ENCODE results near the gene NELL1.

DNA sequence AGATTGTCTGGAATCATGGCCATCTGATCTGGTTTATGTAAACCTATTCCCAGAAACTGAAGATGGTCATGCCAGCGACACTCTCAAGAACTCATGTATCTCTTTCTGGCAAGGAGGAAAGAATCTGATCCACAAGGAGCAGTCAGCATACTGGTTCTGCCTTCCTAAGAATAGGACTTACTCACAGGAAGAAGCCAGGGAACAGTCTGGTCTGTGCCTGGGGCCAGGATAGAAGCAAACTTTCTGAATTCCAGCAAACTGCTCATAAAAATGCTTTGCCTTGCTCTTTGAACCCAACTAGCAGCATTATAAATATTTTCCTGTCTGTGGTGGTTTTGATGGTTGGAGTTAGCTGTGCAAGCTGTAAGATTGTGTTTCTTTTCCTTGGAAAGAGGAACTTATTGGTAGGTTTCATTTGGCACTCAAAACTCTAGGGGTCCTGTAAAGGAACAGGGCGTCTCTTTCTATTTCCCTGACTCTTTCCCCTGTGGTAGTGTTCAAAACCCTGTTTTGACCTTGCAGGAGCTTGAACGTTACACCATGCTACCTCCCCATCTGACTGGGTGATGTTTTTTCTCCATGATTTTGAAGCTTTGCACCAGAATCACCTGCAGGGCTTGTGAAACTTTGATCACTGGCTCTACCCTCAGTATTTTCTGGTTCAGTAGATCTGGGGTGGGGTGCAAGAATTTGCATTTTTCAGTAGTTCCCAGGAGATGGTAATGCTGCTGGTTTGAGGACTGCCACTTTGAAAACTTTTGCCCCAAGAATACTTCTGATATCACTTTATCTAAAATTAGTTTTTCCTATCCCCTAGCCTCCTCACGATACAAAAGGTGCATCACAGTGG, 895.7 kb downstream of the NELL1 start:
- TF ChIP-seq, protein P1, sequence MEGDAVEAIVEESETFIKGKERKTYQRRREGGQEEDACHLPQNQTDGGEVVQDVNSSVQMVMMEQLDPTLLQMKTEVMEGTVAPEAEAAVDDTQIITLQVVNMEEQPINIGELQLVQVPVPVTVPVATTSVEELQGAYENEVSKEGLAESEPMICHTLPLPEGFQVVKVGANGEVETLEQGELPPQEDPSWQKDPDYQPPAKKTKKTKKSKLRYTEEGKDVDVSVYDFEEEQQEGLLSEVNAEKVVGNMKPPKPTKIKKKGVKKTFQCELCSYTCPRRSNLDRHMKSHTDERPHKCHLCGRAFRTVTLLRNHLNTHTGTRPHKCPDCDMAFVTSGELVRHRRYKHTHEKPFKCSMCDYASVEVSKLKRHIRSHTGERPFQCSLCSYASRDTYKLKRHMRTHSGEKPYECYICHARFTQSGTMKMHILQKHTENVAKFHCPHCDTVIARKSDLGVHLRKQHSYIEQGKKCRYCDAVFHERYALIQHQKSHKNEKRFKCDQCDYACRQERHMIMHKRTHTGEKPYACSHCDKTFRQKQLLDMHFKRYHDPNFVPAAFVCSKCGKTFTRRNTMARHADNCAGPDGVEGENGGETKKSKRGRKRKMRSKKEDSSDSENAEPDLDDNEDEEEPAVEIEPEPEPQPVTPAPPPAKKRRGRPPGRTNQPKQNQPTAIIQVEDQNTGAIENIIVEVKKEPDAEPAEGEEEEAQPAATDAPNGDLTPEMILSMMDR (IDR thresholded peaks at IDR 0.05; ENCODE audit: low read depth, low read length, poor library complexity, severe bottlenecking), result no peak
- TF ChIP-seq EZH2phosphoT487 (IDR thresholded peaks at IDR 0.05; ENCODE audit: borderline replicate concordance, low read length), result no peak
